ENCODE results near the gene GTF2H2C_2.
"Not testable (repeated sequence)": the region's sequence is repeated elsewhere in the genome, so short reads cannot be mapped to it uniquely, and the experiment has no call there.

GTF2H2C_2 gene

GRCh38 chr5:70415117-70415516 lies at the start of gene GTF2H2C_2:
Gene GTF2H2C_2 (plus strand): TSS chr5:70415368.
- not testable (repeated sequence) for H3K4me3 ChIP-seq (ENCODE audit: low read depth, low read length)

GRCh38 chr5:70400984-70401686 lies 14.0 kb upstream of the GTF2H2C_2 start:
- H3K4me3 ChIP-seq (ENCODE audit: low read depth, low read length): peak overlapping the region; percentile 37

GRCh38 chr5:70421322-70421721 lies 6.2 kb downstream of the GTF2H2C_2 start:
- not testable (repeated sequence) for H3K4me3 ChIP-seq (ENCODE audit: low read depth, low read length)

DNA sequence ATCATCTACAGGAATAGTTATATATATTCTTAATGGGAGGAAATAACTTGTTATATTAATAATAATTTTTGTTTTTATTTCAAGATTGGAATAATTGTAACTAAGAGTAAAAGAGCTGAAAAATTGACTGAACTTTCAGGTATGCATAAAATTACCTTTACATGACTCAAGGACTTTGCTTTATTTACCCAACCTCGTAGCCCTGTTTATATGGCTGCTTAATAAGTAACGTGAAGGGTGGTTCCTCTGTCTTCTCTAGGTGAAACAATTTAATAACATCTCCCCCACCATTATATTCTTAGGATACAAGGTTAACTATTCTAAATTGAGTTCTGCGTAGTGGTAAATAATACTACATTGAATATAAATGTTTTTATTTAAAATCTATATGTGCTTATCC lies 8.0 kb downstream of the GTF2H2C_2 start:
- H3K4me3 ChIP-seq (ENCODE audit: low read depth, low read length): not testable (repeated sequence)

DNA sequence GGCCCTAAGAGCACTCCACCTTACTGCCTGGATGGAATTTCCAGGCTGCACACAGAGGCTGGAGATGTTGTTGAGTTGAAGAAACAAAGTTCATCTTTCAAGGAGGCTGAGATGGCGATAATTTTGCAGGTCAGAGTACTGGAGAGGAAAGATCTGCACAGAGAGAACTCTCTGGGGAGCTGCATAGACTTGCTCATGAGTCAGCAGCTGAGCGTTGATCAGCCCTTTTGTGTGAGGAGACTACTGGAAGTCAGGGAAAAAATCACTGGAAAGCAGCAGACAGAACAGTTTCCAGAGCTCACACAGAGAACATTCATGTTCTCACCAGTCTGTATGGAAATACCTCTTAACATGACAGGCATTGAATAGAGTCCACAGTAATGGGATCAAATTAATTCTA lies 23.4 kb downstream of the GTF2H2C_2 start:
- not testable (repeated sequence) for H3K4me3 ChIP-seq (ENCODE audit: low read depth, low read length)

GRCh38 chr5:70449565-70449964 lies 34.4 kb downstream of the GTF2H2C_2 start:
- not testable (repeated sequence) for H3K4me3 ChIP-seq (ENCODE audit: low read depth, low read length)

- not testable (repeated sequence) for H3K4me3 ChIP-seq (ENCODE audit: low read depth, low read length)
Measured at GRCh38 chr5:70451249-70451984, 36.2 kb downstream of the GTF2H2C_2 start.

DNA sequence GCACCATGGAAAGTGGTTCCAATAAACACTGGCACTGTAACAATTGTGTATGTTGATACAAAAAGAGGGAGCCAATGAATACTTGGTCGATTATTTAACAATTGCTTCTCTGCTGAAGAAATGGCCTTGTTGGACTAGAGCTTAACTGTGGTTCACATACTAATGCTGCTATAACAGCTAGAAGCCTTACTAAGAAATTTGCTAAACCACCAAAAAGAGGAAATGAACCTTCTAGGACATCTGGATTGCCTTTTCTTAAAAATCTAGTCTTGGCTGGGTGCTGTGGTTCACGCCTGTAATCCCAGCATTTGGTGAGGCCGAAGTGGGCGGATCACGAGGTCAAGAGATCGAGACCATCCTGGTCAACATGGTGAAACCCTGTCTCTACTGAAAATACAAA lies 41.9 kb downstream of the GTF2H2C_2 start:
- not testable (repeated sequence) for H3K4me3 ChIP-seq (ENCODE audit: low read depth, low read length)

DNA sequence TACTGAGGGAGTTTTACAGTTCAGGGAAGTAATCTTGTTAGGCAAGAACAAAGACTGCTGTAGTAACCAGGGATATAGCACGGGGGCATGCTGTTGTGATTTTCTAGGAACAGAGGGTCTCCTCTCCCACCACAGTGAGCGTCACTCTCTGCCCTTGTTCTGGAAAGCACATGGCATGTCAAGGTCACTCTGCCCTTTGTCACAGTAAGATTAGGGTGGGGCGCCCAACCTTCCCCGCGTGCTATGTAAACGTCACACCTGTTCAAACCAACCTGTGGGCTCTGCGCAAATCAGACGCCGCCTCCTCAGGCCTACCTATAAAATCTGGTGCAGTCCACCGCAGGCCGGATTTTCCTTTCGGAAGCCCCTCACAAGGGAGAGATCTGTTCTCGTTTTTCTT lies 44.0 kb downstream of the GTF2H2C_2 start:
- not testable (repeated sequence) for H3K4me3 ChIP-seq (ENCODE audit: low read depth, low read length)

- H3K4me3 ChIP-seq (ENCODE audit: low read depth, low read length): not testable (repeated sequence)
Measured at GRCh38 chr5:70461984-70462383, 46.8 kb downstream of the GTF2H2C_2 start.

DNA sequence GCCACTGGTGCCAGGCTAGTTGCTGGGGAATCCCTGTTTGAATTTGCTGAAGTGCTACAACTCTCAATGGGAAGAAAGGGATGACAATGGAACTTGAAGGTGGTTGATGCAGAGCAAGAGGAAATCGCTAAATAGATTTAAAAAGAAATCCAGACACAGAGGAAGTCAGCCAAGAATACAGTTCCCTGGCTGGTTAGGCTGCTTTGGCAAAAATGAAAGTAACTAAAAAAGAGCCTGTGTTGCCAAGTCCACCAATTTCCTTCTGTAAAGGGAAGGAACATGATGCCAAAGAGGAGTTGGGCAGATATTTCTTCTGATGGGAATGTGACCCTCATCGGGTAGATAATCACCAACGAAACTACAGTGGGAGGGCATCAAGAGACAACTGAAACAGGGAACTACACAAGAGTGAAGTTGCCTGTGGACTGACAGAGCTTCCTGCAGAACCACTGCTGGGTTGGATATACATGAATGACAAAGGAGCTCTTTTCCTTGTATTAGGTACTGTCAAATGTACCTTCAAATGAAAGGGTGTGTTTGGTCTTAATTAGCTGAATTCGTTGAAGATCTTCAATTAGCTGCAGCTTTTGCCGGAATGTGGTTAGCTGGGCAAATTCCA lies 49.0 kb downstream of the GTF2H2C_2 start:
- H3K4me3 ChIP-seq (ENCODE audit: low read depth, low read length): not testable (repeated sequence)

DNA sequence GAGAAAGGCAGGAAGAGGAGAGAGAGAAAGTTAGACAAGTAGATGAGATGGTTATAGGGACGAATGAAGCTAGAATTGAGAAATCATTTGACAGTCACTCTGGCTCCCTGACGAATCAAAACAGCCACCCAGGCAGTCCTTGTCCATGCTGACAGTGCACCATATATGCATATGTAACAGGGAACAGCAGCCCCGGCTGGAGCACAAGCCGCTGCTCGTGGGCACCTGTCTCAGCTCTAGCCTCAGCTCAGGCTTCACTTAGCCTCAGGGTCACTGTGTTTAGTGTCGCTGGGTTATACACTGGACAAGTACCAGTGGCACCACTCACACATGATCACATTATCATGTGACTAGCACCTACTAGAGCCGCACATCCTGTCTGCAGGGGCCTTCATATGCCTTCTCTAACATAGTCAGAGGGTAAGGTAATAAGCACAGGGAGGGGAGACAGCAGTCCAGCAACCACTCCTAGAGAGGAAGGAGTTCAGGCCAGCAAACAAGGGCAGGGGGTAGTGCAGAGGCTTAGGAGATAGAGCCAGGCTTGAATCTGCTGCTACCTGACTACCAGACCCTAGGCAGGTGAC lies 54.9 kb downstream of the GTF2H2C_2 start:
- not testable (repeated sequence) for H3K4me3 ChIP-seq (ENCODE audit: low read depth, low read length)

All from GM12875 (cell line).